Measurements from ENCODE around the gene SOX18. TPM values are rescaled to one million over a fixed set of nuclear protein-coding genes. Genes with fewer than 3 reads are reported as not detected.
A peak's percentile ranks its signal among the peaks of the same experiment; 100 is the strongest.

SOX18 gene
- total RNA-seq, 4 donors from 2014 or later, result 4.4 to 13.3 (median 7.1) TPM

- no peaks in the 10 kb centered on the region for H3K9me3 ChIP-seq
- no peaks in the 10 kb centered on the region for H3K27me3 ChIP-seq
- WGBS, 2 donors (ENCODE audit: low coverage in 1 of 2), result 49 to 67% methylated on average over 2 to 3 of the region's 6 CpGs
- no peak overlapping the region for H3K27ac ChIP-seq
- H3K36me3 ChIP-seq, result peaks cover 0 to 30% of the 10 kb centered on the region in 2 donors
- TF ChIP-seq EP300 (IDR thresholded peaks at IDR 0.05) (no peak), POLR2A (IDR thresholded peaks at IDR 0.05) (no peak), POLR2AphosphoS5 (IDR thresholded peaks at IDR 0.05) (no peak)
- no peak for ATAC-seq
- H3K4me1 ChIP-seq, result peaks cover 0 to 44% (median 20%) of the 10 kb centered on the region in 3 donors
- no peak overlapping the region for H3K4me3 ChIP-seq
Measured at GRCh38 chr20:64067005-64067632, 17.7 kb upstream of the SOX18 start.

GRCh38 chr20:64065974-64066343 lies 16.5 kb upstream of the SOX18 start:
- TF ChIP-seq EP300 (IDR thresholded peaks at IDR 0.05) (no peak), POLR2AphosphoS5 (IDR thresholded peaks at IDR 0.05) (no peak), POLR2A (IDR thresholded peaks at IDR 0.05) (no peak), CTCF (IDR thresholded peaks at IDR 0.05) (no peak)
- Histone ChIP-seq H3K4me1 (peaks cover 0 to 46% (median 21%) of the 10 kb centered on the region in 3 donors), H3K27ac (no peak overlapping the region), H3K9me3 (no peaks in the 10 kb centered on the region), H3K27me3 (no peaks in the 10 kb centered on the region), H3K36me3 (peaks cover 0 to 20% of the 10 kb centered on the region in 2 donors), H3K4me3 (no peak overlapping the region)
- ATAC-seq, result no peak
- no CpG with 5 or more reads among the region's 5 CpGs for WGBS, 2 donors (ENCODE audit: low coverage in 1 of 2)

- peaks cover 0 to 46% (median 21%) of the 10 kb centered on the region in 3 donors for H3K4me1 ChIP-seq
- no peak for ATAC-seq
- H3K27me3 ChIP-seq, result no peaks in the 10 kb centered on the region
- peaks cover 0 to 14% of the 10 kb centered on the region in 2 donors for H3K36me3 ChIP-seq
- no peaks in the 10 kb centered on the region for H3K9me3 ChIP-seq
- H3K27ac ChIP-seq, result no peak overlapping the region
- 40% methylated on average over 18 of the region's 27 CpGs; no CpG with 5 or more reads in 1 of the 2 donors for WGBS, 2 donors (ENCODE audit: low coverage in 1 of 2)
- TF ChIP-seq EP300 (IDR thresholded peaks at IDR 0.05) (no peak), POLR2AphosphoS5 (IDR thresholded peaks at IDR 0.05) (no peak), CTCF (IDR thresholded peaks at IDR 0.05) (no peak), POLR2A (IDR thresholded peaks at IDR 0.05) (no peak)
- H3K4me3 ChIP-seq, result no peak overlapping the region
Measured at GRCh38 chr20:64065062-64065973, 15.9 kb upstream of the SOX18 start.

GRCh38 chr20:64064145-64064698 lies 14.8 kb upstream of the SOX18 start:
- Histone ChIP-seq H3K4me3 (peak overlapping the region; percentile 80 to 96), H3K9me3 (no peaks in the 10 kb centered on the region), H3K27me3 (no peaks in the 10 kb centered on the region), H3K4me1 (peaks cover 0 to 46% (median 21%) of the 10 kb centered on the region in 3 donors), H3K27ac (peak overlapping the region in 3 of 4 donors; percentile 85 to 92 (median 89)), H3K36me3 (peaks cover 0 to 9% of the 10 kb centered on the region in 2 donors)
- TF ChIP-seq CTCF (IDR thresholded peaks at IDR 0.05) (no peak), POLR2AphosphoS5 (IDR thresholded peaks at IDR 0.05) (no peak), EP300 (IDR thresholded peaks at IDR 0.05) (no peak), POLR2A (IDR thresholded peaks at IDR 0.05) (no peak)
- 0% methylated on average over 3 of the region's 12 CpGs; no CpG with 5 or more reads in 1 of the 2 donors for WGBS, 2 donors (ENCODE audit: low coverage in 1 of 2)
- ATAC-seq, result no peak

Measured in gastroesophageal sphincter (tissue), 4 donors.